ENCODE results near the gene CRYBA2.

DNA sequence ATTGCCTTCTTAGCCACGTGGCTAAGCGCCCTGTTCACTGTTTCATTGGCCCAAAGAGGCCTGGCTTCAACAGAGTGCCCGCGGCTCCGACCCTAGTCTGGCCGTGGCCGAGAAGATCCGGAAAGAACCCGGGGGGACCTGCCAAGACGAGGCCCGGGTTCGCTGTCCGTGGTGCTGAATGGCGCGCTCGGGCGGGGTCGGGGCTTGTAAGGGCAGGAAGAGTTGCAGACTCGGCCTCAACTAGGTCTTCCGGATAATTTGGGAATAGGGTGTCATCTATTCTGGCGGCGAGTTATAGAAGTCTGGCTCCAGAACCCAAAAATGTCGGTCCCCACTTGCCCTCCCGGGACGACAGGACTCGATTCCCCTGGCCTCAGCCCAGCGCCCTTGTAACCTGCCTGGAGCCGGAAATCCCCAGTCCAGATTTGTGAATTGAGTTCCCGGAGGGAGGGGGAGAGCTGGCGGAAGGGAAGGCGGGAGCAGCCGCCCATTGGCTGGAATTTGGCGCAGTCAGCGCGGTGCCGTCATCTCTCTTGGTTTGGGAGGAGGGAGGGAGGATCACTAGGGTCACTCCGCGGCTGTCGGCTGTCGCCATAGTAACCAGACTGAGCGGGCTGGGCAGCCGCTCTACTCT, 30.2 kb downstream of the CRYBA2 start:
- TF ChIP-seq, protein P1, sequence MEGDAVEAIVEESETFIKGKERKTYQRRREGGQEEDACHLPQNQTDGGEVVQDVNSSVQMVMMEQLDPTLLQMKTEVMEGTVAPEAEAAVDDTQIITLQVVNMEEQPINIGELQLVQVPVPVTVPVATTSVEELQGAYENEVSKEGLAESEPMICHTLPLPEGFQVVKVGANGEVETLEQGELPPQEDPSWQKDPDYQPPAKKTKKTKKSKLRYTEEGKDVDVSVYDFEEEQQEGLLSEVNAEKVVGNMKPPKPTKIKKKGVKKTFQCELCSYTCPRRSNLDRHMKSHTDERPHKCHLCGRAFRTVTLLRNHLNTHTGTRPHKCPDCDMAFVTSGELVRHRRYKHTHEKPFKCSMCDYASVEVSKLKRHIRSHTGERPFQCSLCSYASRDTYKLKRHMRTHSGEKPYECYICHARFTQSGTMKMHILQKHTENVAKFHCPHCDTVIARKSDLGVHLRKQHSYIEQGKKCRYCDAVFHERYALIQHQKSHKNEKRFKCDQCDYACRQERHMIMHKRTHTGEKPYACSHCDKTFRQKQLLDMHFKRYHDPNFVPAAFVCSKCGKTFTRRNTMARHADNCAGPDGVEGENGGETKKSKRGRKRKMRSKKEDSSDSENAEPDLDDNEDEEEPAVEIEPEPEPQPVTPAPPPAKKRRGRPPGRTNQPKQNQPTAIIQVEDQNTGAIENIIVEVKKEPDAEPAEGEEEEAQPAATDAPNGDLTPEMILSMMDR (IDR thresholded peaks at IDR 0.05): no peak
- no peak for TF ChIP-seq POLR2A (IDR thresholded peaks at IDR 0.05)

Measured in adrenal gland (tissue), 5 donors.